ENCODE measurements around the gene METTL8.
A peak's percentile ranks its signal among the peaks of the same experiment; 100 is the strongest.

METTL8 gene

DNA sequence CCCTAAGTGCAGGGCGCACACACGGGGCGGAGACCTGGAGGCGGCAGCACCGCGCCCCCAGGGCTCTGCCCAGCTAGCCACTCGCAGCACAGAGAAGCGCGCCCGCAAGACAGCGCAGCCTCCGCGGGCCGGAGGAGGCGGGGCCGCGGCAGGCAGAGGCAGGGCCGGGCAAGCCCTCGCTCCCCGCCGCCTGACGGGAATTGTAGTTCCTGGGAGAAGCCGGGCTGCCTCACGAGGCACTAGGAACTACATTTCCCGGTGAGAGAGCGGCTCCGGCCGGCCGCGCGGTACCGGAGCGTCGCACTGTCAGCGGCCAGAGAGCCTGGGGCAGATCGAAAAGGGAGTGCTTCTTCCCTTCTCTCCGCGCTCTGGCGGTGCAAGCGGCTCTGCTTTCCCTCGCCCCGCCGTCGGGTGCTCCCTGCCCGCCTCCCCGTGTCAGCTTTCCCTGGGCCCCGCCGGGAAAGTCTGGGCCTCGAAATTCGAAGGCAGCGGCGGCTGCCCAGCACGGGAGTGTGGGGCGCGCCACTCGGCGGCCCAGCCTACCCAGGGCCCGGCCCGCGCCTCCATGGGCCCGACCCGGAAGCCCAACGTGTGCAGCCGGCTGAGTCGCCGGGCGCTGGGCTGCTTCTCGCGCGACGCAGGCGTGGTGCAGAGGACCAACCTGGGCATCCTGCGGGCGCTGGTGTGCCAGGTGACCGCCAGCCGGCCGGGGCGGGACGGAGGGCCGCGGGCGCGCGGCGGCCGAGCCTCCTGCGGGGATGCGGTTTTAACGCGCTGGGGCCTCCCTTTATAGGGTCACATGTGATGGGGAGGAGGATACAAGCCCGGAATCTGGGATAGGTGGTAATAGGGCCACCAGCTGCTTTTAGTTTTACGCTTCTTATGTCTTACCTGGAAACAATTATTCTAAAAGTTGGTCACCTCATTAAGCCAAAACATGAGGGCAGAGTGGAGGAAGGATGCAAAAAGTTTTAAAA lies 511 bp upstream of the METTL8 start, which contains the start of gene DCAF17:
DCAF17 (plus strand) TSS at position 214 of the 977 bp plus-strand sequence; CDS start at position 566, 352 bp downstream.
- peak within 1 kb of the TSS; percentile 88 for H3K27ac ChIP-seq
- H3K36me3 ChIP-seq, result peaks cover 32% of the 10 kb centered on the region
- no peaks in the 10 kb centered on the region for H3K27me3 ChIP-seq (ENCODE audit: insufficient read depth, low read depth, severe bottlenecking)
- peaks cover 5% of the 10 kb centered on the region for H3K9me3 ChIP-seq (ENCODE audit: severe bottlenecking)
- peak; percentile 97 for DNase-seq
- H3K4me3 ChIP-seq (ENCODE audit: low read depth, low read length), result peak within 1 kb of the TSS; percentile 81
- TF ChIP-seq, protein P1, sequence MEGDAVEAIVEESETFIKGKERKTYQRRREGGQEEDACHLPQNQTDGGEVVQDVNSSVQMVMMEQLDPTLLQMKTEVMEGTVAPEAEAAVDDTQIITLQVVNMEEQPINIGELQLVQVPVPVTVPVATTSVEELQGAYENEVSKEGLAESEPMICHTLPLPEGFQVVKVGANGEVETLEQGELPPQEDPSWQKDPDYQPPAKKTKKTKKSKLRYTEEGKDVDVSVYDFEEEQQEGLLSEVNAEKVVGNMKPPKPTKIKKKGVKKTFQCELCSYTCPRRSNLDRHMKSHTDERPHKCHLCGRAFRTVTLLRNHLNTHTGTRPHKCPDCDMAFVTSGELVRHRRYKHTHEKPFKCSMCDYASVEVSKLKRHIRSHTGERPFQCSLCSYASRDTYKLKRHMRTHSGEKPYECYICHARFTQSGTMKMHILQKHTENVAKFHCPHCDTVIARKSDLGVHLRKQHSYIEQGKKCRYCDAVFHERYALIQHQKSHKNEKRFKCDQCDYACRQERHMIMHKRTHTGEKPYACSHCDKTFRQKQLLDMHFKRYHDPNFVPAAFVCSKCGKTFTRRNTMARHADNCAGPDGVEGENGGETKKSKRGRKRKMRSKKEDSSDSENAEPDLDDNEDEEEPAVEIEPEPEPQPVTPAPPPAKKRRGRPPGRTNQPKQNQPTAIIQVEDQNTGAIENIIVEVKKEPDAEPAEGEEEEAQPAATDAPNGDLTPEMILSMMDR (IDR thresholded peaks at IDR 0.05; ENCODE audit: low read depth, low read length), result no peak

DNA sequence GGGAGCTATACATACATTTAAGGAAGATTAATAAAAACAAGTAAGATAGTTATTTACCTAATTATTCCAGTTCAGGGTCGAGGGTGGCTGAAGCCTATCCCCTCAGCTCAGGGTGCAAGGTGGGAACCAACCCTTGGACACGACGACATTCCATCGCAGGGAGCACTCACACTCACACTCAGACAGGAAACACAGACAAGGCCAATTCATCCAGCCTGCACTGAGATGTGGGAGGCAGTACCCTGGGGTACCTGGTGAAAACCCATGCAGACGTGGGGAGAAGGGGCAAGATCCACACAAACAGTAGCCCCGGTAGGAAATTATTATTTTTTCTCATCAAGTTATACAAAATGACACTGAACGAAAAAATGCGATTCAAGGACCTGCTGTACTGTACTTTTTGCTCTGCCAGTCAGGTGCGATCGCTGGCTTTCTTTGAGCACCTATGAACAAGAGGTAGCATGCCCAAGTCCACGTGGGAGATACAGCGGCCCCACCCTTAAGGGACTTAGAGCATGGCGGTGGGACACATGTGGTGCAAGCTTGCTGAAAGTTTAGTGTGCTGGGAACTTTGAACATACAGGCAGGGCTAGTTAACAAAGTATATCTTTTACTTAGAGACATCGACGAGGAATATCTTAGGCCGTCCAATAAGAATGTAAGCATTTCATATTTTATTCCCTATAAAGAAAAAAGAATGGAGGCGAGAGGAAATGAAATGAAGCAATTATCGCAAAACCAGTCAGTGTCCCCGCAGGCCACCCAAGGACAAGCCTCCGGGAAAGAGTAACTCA lies 624 bp downstream of the METTL8 start:
- Histone ChIP-seq H3K4me3 (ENCODE audit: low read depth, low read length) (peak overlapping the region; percentile 81), H3K9me3 (ENCODE audit: severe bottlenecking) (peaks cover 5% of the 10 kb centered on the region), H3K27ac (peak overlapping the region; percentile 54), H3K36me3 (peaks cover 25% of the 10 kb centered on the region), H3K27me3 (ENCODE audit: insufficient read depth, low read depth, severe bottlenecking) (no peaks in the 10 kb centered on the region)
- TF ChIP-seq, protein P1 (IDR thresholded peaks at IDR 0.05; ENCODE audit: low read depth, low read length), result no peak
- peak; percentile 47 for DNase-seq

DNA sequence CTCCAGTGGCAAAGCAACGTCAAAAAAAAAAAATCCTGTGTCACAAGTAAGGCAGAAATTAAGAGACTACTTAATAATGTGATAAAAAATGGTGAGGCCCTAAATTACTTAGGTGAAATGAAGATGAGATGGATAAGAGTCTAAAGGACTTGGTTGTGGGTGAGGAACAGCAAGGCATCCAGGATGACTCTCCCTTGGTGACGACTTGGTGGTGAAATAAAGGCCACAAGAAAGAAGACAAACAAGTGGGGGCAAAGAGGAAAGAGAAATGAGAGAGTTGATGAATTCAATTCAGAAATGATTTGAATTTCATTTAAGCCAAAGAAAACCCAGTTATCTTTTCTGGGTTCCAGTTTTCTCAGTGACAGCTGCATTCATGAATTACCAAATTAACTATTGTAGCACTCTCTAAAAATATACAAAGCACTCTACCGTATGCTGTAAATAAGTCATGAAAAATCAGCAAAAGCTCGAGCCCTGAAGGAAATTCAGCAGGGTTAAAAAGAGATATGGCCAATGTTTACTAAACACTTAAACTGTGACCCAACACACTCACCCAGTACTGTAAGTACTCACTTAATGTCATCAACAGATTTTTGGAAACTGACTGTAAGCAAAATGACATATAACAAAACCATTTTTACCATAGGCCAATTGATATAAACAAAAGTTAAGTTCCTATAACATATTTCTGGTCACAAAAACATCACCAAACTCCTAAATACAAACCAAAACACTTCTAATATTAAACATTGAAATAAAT lies 1.4 kb downstream of the METTL8 start:
- no peak for DNase-seq
- H3K27me3 ChIP-seq (ENCODE audit: insufficient read depth, low read depth, severe bottlenecking), result no peaks in the 10 kb centered on the region
- TF ChIP-seq, protein P1 (IDR thresholded peaks at IDR 0.05; ENCODE audit: low read depth, low read length), result no peak
- H3K9me3 ChIP-seq (ENCODE audit: severe bottlenecking), result peaks cover 5% of the 10 kb centered on the region
- no peak overlapping the region for H3K27ac ChIP-seq
- H3K36me3 ChIP-seq, result peaks cover 19% of the 10 kb centered on the region
- no peak overlapping the region for H3K4me3 ChIP-seq (ENCODE audit: low read depth, low read length)

DNA sequence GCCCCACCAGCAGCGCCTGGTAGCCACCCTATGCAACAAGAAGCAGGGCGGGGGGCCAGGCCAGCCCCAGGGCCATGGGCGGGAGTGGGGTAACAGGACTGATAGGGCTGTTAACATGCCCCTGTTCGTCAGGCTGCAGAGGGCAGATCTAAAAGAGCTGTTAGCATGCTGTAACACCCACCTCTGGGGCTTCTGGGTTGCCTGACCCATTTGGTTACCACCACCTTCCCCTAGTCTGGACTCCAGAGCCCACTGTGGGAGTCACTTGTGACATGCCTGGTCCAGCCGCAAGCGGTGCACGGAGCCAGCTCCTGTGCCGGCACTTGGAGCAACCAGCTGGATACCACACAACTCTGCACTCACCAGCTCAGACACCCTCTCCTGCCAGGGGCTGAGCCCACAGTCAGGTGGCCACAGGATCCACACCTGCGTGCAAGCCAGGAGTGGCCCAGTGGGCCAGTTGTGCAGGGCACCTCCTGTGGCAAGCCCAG lies 2.1 kb downstream of the METTL8 start:
- H3K9me3 ChIP-seq (ENCODE audit: severe bottlenecking), result peaks cover 5% of the 10 kb centered on the region
- no peak overlapping the region for H3K27ac ChIP-seq
- no peak overlapping the region for H3K4me3 ChIP-seq (ENCODE audit: low read depth, low read length)
- peaks cover 12% of the 10 kb centered on the region for H3K36me3 ChIP-seq
- TF ChIP-seq, protein P1 (IDR thresholded peaks at IDR 0.05; ENCODE audit: low read depth, low read length), result no peak
- DNase-seq, result no peak
- H3K27me3 ChIP-seq (ENCODE audit: insufficient read depth, low read depth, severe bottlenecking), result no peaks in the 10 kb centered on the region

All from WERI-Rb-1 (cell line).